Measurements from ENCODE around the gene CD200R1L.

DNA sequence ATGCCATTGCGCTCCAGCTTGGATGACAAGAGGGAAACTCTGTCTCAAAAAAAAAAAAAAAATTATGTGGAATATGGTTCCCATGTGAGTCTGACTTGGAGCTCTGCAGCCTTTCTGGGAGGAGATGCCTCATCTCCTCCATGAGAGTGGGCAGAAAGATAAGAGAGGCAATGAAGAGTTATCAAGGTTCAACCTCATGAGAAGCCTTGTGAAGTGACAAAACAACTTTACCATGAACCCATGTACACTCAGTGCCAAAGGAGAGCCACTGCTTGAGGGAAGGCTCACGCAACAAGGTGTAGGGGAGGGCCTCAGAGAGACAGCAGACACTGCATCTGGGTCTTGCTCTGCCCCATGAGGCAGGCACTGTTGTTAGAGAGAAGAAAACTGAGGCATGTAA lies 75.7 kb downstream of the CD200R1L start:
- TF ChIP-seq NFYC (CRISPR knock-in tag; IDR thresholded peaks at IDR 0.05) (no peak), ZNF496 (CRISPR knock-in tag; IDR thresholded peaks at IDR 0.05; ENCODE audit: insufficient replicate concordance) (no peak), ATAD3A (CRISPR knock-in tag; IDR thresholded peaks at IDR 0.05) (no peak), SOX6 (IDR thresholded peaks at IDR 0.05) (no peak), SOX6 (CRISPR knock-in tag; IDR thresholded peaks at IDR 0.05) (no peak), RAD51 (IDR thresholded peaks at IDR 0.05; ENCODE audit: borderline replicate concordance) (no peak), NCOA2 (CRISPR knock-in tag; IDR thresholded peaks at IDR 0.05) (no peak), ETS1 (CRISPR knock-in tag; IDR thresholded peaks at IDR 0.05) (no peak)
- TF ChIP-seq, protein P1, sequence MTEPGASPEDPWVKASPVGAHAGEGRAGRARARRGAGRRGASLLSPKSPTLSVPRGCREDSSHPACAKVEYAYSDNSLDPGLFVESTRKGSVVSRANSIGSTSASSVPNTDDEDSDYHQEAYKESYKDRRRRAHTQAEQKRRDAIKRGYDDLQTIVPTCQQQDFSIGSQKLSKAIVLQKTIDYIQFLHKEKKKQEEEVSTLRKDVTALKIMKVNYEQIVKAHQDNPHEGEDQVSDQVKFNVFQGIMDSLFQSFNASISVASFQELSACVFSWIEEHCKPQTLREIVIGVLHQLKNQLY (CRISPR knock-in tag; IDR thresholded peaks at IDR 0.05): no peak
